Hepatocyte (in vitro differentiated cells): ENCODE measurements around the gene HSPA4.

Source experiments
- CTCF ChIP-seq: fragments of 200-600 bp; sonication (generic); IDR thresholded peaks from 2 replicates; pipeline ENCODE4 v1.5.1; 2016; ENCODE audit warnings: antibody characterized with exemption, mild to moderate bottlenecking; ENCODE audit not compliant: poor library complexity
- EZH2phosphoT487 ChIP-seq: fragments of 200-600 bp; sonication (generic); IDR thresholded peaks from one replicate; pipeline ENCODE4 v1.6.1; 2018; ENCODE audit warnings: antibody characterized with exemption, mild to moderate bottlenecking, low read depth, moderate library complexity; ENCODE audit not compliant: unreplicated experiment, severe bottlenecking

DNA sequence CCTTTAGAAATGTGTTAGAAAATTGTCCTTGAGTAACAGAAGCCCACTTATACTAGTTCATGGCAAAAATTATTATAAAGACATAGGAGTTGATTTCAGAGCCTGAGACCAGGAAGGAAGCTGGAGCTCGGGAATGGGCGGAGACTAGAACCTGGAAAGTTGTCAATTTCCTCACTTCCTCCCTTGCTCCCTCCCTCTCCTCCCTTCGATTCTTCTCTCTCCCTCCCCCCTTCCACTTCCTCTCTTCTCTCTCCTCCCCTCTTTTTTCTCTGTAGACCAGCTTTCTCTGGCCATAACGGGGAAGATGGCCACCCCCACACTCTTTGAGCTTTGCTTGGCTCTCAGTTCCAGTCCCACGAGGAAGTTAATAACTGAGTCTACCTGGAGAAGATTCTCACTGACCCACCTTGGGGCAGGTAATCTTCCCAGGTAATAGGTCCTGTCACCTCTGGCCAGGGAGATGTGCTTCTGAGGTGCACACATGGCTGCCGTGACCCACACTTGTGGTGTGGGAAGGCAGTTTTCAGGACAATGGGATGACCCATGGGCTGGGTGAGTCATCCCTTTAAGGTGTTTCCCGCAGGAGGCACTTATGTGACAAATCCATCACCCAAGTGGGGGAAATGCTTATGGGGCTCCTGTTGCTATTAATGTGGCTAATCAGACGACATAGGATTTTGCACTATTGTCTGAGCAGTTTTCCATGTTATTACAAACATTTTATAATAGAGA lies 78.7 kb downstream of the HSPA4 start:
- TF ChIP-seq CTCF = no peak
- TF ChIP-seq EZH2phosphoT487 = no peak
